IMR-90 (cell line): ENCODE results near the gene KDM4B. TPM values are rescaled to one million over a fixed set of nuclear protein-coding genes. Genes with fewer than 3 reads are reported as not detected.

Experiments
- ATAC-seq: fragments of 200-7000 bp; cut with Tn5 transposase; 2 replicates; pipeline ENCODE4 v1.9.1; 2020; ENCODE audit warnings: low read depth, mild to moderate bottlenecking, moderate library complexity
- BruUV-seq: library from RNA; stranded (reverse); fragments of 400-500 nt; replicated peaks from 2 replicates; lab custom pipeline; 2021; lab: Mats Ljungman, UMichigan
- CTCF ChIA-PET: fragments of 300-600 bp; formaldehyde crosslinking; extraction: SDS; loops from one replicate; lab custom pipeline; 2021; ENCODE audit warnings: antibody characterized with exemption; lab: Yijun Ruan, JAX
- POLR2A ChIA-PET: fragments of 300-600 bp; sonication (Branson Sonifier 250); formaldehyde crosslinking; loops from one replicate; lab custom pipeline; 2022; ENCODE audit warnings: antibody characterized with exemption; ENCODE audit not compliant: unreplicated experiment; lab: Charles Lee
- DNase-seq: peaks from one replicate; pipeline ENCODE4 v3.0.0; 2013
- H2AFZ ChIP-seq: replicated peaks from 2 replicates; pipeline ENCODE3; 2013; ENCODE audit warnings: low read length, mild to moderate bottlenecking; ENCODE audit not compliant: poor library complexity
- H2AK5ac ChIP-seq: 2 replicates; pipeline ENCODE4 v1.6.1; 2013; ENCODE audit warnings: low read depth, low read length, inconsistent platforms
- H2AK9ac ChIP-seq: replicated peaks from 2 replicates; pipeline ENCODE3; 2013; ENCODE audit warnings: mild to moderate bottlenecking, low read depth, low read length, moderate library complexity; ENCODE audit not compliant: poor library complexity
- H2BK120ac ChIP-seq: 2 replicates; pipeline ENCODE4 v1.6.1; 2013; ENCODE audit warnings: low read depth, low read length, inconsistent platforms
- H2BK15ac ChIP-seq: 3 replicates; pipeline ENCODE4 v1.6.1; 2013; ENCODE audit warnings: low read depth, low read length, inconsistent platforms
- H2BK20ac ChIP-seq: 2 replicates; pipeline ENCODE4 v1.6.1; 2013; ENCODE audit warnings: low read depth, mild to moderate bottlenecking, inconsistent platforms, low read length, moderate library complexity
- H2BK5ac ChIP-seq: 2 replicates; pipeline ENCODE4 v1.6.1; 2013; ENCODE audit warnings: mild to moderate bottlenecking, low read depth, low read length, inconsistent platforms; ENCODE audit not compliant: poor library complexity, severe bottlenecking
- H3K14ac ChIP-seq: replicated peaks from 2 replicates; pipeline ENCODE4 v1.6.1; 2013; ENCODE audit warnings: low read depth, low read length, inconsistent platforms
- H3K18ac ChIP-seq: 2 replicates; pipeline ENCODE4 v1.6.1; 2013; ENCODE audit warnings: low read depth, low read length, control low read depth
- H3K23ac ChIP-seq: 2 replicates; pipeline ENCODE4 v1.6.1; 2013; ENCODE audit warnings: low read depth, low read length, inconsistent platforms
- H3K27ac ChIP-seq: 2 replicates; pipeline ENCODE4 v1.5.1; 2013; ENCODE audit warnings: mild to moderate bottlenecking, control low read depth, low read length; ENCODE audit not compliant: insufficient read depth
- H3K27me3 ChIP-seq: 2 replicates; pipeline ENCODE4 v1.6.1; 2013; ENCODE audit warnings: low read length; ENCODE audit not compliant: control insufficient read depth, insufficient read depth
- H3K36me3 ChIP-seq: 2 replicates; pipeline ENCODE4 v1.6.1; 2013; ENCODE audit warnings: low read length, mixed read lengths; ENCODE audit not compliant: control insufficient read depth, insufficient read depth
- H3K4ac ChIP-seq: 2 replicates; pipeline ENCODE4 v1.6.1; 2013; ENCODE audit warnings: low read depth, low read length, inconsistent platforms
- H3K4me1 ChIP-seq: 2 replicates; pipeline ENCODE4 v1.6.1; 2013; ENCODE audit warnings: low read length, mixed read lengths; ENCODE audit not compliant: control insufficient read depth, insufficient read depth
- H3K4me2 ChIP-seq: 2 replicates; pipeline ENCODE4 v1.6.1; 2013; ENCODE audit warnings: low read depth, mild to moderate bottlenecking, control low read depth, low read length, moderate library complexity
- H3K4me3 ChIP-seq: 2 replicates; pipeline ENCODE4 v1.5.1; 2013; ENCODE audit warnings: low read depth, mild to moderate bottlenecking, control low read depth, low read length, moderate library complexity; ENCODE audit not compliant: insufficient read depth
- H3K56ac ChIP-seq: 2 replicates; pipeline ENCODE4 v1.6.1; 2013; ENCODE audit warnings: low read length, inconsistent platforms; ENCODE audit not compliant: insufficient read depth; ENCODE audit errors: extremely low read depth
- H3K79me1 ChIP-seq, 2 experiments: 2 replicates each; pipeline ENCODE4 v1.6.1; 2013; ENCODE audit warnings: low read length in 2 of 2, inconsistent platforms in 1 of 2, low read depth in 1 of 2
- H3K9ac ChIP-seq: 2 replicates; pipeline ENCODE4 v1.6.1; 2013; ENCODE audit warnings: low read depth, low read length, control low read depth
- H3K9me1 ChIP-seq: 2 replicates; pipeline ENCODE4 v1.6.1; 2013; ENCODE audit warnings: low read length, inconsistent platforms; ENCODE audit not compliant: insufficient read depth
- H3K9me3 ChIP-seq: 2 replicates; pipeline ENCODE4 v1.6.1; 2013; ENCODE audit warnings: low read length; ENCODE audit not compliant: control insufficient read depth, insufficient read depth
- H4K20me1 ChIP-seq: 2 replicates; pipeline ENCODE4 v1.6.1; 2013; ENCODE audit warnings: low read length, inconsistent platforms; ENCODE audit not compliant: insufficient read depth
- H4K5ac ChIP-seq: 2 replicates; pipeline ENCODE4 v1.6.1; 2013; ENCODE audit warnings: mild to moderate bottlenecking, low read depth, low read length, control low read depth
- H4K8ac ChIP-seq, 2 experiments: 2 replicates each; pipeline ENCODE4 v1.6.1; 2013; ENCODE audit warnings: low read depth in 2 of 2, low read length in 2 of 2, control low read depth in 1 of 2, inconsistent platforms in 1 of 2
- H4K91ac ChIP-seq: 2 replicates; pipeline ENCODE4 v1.6.1; 2013; ENCODE audit warnings: low read depth, low read length, inconsistent platforms; ENCODE audit not compliant: insufficient read depth
- WGBS, 2 experiments: methylation state at CpG; one replicate each; pipeline versions ENCODE4 v1.1.5 to v1.1.7; 2013; ENCODE audit warnings: missing lambda C conversion rate in 2 of 2; ENCODE audit not compliant: insufficient read length in 1 of 2; ENCODE audit errors: extremely low coverage in 2 of 2; 5-methylcytosine and 5-hydroxymethylcytosine counted together
- dilution Hi-C: fragments of 300-500 bp; cut with HindIII; formaldehyde crosslinking; loops from one replicate; pipeline ENCODE4 v1.14.3; 2018; ENCODE audit warnings: low sequenced_read_pairs; ENCODE audit not compliant: unreplicated experiment
- in situ Hi-C: fragments of 300-500 bp; cut with MboI; formaldehyde crosslinking; loops from 3 replicates; pipeline ENCODE4 v1.14.3; 2019; ENCODE audit warnings: low sequenced_read_pairs, inconsistent platforms, mixed read lengths
- intact Hi-C: fragments of 100-400 bp; cut with micrococcal nuclease; formaldehyde crosslinking; loops from 2 replicates; pipeline ENCODE4 v1.10.0; 2022
- polyA plus RNA-seq, 3 experiments: library from polyadenylated mRNA; depleted of rRNA; stranded (reverse); fragments of >200 nt; gene quantifications; 2 replicates each; pipeline ENCODE4 v1.2.3, GENCODE V29; 2012; ENCODE audit warnings: low replicate concordance in 1 of 3
- total RNA-seq: library from RNA; depleted of rRNA; stranded (reverse); fragments of >200 nt; gene quantifications from 2 replicates; pipeline ENCODE4 v1.2.3, GENCODE V29; 2012
- TF ChIP-seq, protein P1 (sequence below): fragments of 150-350 bp; IDR thresholded peaks from 2 replicates; pipeline ENCODE4 v1.6.1; 2016; ENCODE audit warnings: low read depth, mild to moderate bottlenecking, low read length, moderate library complexity, borderline replicate concordance

Gene KDM4B
- total and polyA plus RNA-seq, 2 of the 4 experiments (the other 2 are of a cell fraction) = 5.0 to 17.9 TPM

DNA sequence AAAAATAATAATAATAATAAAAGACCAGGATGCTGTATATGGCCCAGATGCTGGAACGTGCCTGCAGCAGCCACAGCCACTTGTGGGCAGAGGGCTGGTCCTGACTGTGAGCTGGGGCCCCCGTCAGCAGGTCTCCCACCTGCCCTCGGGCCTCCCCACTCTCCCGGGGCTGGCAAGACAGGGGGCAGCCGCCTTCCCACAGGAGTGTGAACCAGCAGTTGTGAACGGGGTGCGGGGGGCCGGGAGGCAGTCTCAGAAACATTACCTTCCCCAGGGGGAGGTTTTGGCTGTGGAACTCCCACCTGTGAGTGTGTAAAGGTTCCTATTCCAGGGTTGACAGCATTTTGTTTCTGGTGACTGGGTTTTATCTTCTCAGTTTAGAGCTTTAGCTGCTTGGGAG is 151.4 kb downstream of the KDM4B start:
- Histone ChIP-seq H3K27me3 (no peaks in the 10 kb centered on the region), H3K27ac (no peak overlapping the region), H3K36me3 (peaks cover 48% of the 10 kb centered on the region), H3K9ac (no peak overlapping the region), H3K4me2 (no peak overlapping the region), H3K4me3 (no peak overlapping the region), H3K14ac (no peak overlapping the region), H2BK20ac (no peak overlapping the region), H3K23ac (no peak overlapping the region), H3K9me1 (no peaks in the 10 kb centered on the region), H2AFZ (no peak overlapping the region), H2BK120ac (no peak overlapping the region), H2BK5ac (no peak overlapping the region), H2BK15ac (no peak overlapping the region), H3K4ac (no peak overlapping the region), H4K20me1 (peaks cover 4% of the 10 kb centered on the region; the same call in 1 of the 2 replicates), H2AK9ac (no peak overlapping the region), H3K4me1 (peaks cover 2% of the 10 kb centered on the region; the same call in 1 of the 2 replicates), H4K8ac (no peak overlapping the region), H4K91ac (no peak overlapping the region), H3K18ac (no peak overlapping the region), H3K56ac (no peak overlapping the region), H2AK5ac (no peak overlapping the region), H3K79me1 (peaks cover 6% of the 10 kb centered on the region in 2 experiments; a peak in 2 of 4 replicates), H3K9me3 (peaks cover 2% of the 10 kb centered on the region; the same call in 1 of the 2 replicates), H4K5ac (no peak overlapping the region)
- ChIA-PET POLR2A (no interaction called here), CTCF (no interaction called here)
- DNase-seq (no peak), ATAC-seq (no peak)
- TF ChIP-seq, protein P1, sequence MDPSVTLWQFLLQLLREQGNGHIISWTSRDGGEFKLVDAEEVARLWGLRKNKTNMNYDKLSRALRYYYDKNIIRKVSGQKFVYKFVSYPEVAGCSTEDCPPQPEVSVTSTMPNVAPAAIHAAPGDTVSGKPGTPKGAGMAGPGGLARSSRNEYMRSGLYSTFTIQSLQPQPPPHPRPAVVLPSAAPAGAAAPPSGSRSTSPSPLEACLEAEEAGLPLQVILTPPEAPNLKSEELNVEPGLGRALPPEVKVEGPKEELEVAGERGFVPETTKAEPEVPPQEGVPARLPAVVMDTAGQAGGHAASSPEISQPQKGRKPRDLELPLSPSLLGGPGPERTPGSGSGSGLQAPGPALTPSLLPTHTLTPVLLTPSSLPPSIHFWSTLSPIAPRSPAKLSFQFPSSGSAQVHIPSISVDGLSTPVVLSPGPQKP = no peak
- BruUV-seq = no TSS peak
- WGBS, 2 experiments = 89% methylated on average over 3 of the region's 8 CpGs; no CpG with 5 or more reads in 1 of the 2 experiments
- intact Hi-C loops (no loop called here), in situ Hi-C loops (no loop called here), dilution Hi-C loops (no loop called here)
